NCI-H2029 treated with DMSO at 0.1 percent for 48 hours (cell line): ENCODE results near the gene CCDC185.
"Not testable (repeated sequence)": the region's sequence is repeated elsewhere in the genome, so short reads cannot be mapped to it uniquely, and the experiment has no call there.

Experiments used
- DNase-seq: peaks from one replicate; lab custom pipeline; 2025; lab: John Stamatoyannopoulos, UW

The CCDC185 gene

DNA sequence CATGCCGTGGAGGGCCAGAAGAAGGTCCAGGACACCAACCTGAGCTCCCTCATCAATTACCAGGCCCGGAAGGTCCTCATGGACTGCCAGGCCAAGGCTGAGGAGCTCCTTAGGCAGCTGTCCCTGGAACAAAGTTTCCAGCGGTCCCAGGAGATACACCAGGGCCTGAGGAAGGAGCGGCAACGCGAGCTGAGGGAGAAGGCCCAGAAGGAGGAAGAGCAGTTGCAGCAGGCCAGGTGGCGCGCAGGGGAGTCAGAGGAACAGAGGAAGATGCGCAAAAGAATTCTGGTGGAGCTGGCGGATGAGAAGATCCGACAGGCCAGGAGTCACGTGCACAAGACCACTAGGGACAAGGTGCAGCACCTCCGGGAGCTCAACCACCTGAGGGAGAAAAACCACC is 1.5 kb downstream of the CCDC185 start:
- no peak for DNase-seq

DNA sequence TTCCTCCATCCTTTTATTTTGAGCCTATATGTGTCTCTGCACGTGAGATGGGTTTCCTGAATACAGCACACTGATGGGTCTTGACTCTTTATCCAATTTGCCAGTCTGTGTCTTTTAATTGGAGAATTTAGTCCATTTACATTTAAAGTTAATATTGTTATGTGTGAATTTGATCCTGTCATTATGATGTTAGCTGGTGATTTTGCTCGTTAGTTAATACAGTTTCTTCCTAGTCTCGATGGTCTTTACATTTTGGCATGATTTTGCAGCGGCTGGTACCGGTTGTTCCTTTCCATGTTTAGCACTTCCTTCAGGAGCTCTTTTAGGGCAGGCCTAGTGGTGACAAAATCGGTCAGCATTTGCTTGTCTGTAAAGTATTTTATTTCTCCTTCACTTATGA is 6.2 kb downstream of the CCDC185 start:
- DNase-seq, result not testable (repeated sequence)

DNA sequence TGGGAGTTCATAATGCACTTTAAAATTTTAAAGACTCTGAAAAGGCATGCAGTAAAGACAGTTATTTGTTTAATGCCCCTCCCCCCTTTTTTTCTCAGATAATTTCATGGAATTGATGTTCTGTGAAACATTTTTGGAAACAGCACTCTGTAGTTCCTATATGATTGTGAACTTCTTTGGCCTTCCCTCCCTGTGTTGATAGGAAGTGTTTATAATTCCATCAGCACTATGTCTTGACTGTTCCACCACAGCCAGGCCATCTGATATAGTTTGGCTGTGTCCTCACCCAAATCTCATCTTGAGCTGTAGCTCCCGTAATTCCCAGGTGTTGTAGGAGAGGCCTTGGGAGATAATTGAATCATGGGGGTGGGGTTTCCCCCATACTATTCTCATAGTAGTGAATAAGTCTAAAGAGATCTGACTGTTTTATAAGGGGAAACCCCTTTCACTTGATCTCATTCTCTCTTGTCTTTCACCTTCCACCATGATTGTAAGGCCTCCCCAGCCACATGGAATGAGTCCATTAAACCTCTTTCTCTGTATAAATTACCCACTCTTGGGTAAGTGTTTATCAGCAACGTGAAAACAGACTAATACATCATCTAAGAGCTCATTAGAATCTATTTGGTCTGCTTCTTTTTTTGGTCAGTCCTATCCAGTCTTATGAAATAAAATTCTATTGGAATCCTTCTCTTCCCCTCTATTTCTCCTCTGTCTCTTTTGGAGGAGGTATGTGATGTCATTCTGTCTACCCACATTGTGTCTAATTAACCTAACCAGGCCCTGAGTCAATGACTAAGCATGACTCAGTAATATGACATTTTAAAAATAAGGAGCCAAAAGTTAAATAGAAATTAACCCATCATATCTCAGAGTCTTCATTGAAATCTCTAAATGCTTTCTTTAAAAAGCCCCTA is 8.9 kb downstream of the CCDC185 start:
- no peak for DNase-seq

DNA sequence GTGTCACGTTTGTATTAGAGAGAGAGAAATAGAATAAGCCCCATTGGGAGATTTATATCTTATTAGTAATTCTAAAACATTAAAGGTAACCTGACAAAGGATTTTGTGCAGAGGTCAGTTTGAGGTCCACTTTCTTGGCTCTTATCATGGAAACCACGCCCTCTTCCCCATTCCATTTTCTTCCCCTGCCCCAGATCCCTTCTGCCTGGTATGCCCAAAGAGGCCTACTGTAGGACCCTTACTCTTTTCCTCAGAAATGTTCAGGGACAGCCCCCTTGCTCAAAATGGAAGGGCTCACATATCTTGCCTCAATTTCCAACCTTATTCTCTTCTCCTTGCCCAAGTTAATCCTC is 9.6 kb downstream of the CCDC185 start:
- no peak for DNase-seq

DNA sequence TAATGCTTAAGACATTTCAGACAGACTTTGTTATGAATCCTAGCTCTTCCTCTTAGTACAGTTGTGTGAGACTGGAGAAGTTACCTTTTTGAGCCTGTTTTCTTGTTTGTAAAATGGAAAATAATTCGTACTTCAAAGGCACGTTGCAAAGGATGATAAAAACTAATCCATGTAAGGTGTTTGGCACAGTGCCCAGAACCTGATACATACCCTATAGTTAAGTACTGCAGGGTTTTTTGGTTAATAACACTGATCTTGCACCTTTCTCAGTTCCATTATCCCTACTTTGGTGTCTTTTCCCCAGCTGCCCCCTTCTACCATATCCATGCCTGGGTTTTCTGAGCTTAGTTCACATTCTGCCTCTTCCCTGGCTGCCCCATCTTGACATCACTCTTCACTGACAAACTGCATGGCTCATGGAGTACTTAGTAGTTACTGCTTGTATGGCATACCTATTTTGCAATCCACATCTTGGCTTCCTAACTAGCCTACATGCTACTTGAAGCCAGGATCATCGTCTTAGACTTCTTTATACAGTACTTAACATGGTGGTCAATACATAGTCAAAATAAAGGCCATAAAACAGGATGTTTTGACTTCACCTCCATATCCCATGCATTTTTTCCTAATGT is 10.1 kb downstream of the CCDC185 start:
- DNase-seq, result no peak

DNA sequence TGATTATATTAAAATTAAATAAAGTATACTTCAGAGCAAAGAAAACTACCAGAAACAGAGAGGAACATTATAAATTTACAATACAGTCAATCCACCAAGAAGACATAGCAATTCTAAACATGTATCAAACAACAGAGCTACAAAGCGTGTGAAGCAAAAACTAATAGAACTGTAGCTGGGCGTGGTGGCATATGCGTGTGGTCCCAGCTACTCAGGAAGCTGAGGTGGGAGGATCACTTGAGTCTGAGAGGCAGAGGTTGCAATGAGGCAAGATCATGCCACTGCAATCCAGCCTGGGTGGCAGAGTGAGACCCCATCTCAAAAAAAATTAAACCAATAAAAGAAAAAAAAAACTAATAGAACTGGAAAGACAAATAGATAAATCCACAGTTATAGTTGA is 12.3 kb downstream of the CCDC185 start:
- DNase-seq, result no peak

DNA sequence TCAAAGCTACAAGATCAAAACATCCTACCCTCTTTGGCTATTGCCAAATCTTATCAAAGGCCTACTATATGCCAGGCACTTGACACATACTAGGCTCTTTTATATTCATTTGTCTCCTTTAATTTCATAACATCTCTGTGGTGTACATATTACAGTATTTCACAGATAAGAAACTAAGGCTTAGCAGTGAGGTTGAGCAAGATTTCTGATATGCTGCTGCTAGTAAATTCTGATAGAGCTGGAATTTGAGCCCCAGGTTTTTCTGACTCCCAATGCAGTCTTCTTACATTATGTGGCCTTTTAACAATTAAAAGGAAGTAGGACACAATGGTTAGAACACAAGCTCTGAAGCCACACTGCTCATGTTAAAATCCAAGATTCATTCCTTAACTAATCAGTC is 16.8 kb downstream of the CCDC185 start:
- no peak for DNase-seq

DNA sequence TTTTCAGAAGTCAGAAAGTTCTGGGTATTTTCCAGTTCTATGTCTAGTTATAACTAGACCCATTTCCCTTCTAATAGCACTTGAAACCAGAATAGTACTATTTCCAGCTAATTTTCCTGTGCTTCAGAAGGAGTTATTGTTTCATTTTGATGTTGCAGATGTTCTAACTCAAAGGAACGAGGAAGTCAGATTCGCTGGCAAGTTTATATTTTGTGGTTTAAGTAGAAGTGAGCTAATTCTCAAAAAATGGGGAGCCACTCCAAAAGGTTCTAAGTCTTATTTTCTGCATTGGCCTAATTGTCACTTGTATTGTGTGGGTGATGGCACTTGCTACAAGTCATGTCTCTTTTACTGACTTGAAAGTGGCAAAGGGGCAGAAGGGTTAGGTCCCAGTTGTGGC is 18.1 kb downstream of the CCDC185 start:
- DNase-seq, result no peak

DNA sequence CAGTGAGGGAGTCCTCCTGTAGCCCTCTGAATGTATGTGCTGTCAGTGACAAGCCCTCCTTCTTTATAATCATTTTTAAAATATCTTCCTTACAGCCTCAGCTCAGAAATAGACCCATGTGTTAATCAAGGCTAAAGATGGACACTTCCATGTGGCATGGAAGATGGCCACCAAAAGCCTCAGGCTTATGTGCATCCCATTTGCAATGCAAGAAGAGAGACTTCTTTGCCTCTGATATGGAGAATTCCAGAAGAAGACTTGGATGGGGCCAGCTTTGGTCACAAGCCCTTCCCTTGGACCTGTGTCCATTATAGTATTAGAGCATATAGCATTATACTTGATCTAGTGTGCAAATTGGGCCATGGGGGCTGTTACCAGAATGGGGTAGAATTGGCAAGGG is 18.5 kb downstream of the CCDC185 start:
- DNase-seq, result no peak

DNA sequence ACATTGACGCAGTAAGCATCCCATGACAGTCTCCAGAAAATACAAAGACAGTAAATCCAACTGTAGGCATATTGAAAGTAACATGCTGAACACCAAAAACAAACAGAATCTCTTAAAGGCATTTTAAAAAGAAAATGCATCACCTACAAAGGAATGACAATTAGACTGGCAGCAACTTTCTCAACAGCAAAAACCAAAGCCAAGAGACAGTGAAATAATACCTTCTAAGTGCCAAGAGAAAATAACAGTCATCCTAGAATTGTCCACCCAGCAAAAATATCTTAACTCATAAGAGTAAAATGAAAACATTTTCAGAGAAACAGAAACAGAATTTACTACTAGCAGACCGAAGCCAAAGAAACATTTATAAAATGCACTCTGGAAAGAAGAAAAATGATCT is 20.0 kb downstream of the CCDC185 start:
- DNase-seq, result no peak

DNA sequence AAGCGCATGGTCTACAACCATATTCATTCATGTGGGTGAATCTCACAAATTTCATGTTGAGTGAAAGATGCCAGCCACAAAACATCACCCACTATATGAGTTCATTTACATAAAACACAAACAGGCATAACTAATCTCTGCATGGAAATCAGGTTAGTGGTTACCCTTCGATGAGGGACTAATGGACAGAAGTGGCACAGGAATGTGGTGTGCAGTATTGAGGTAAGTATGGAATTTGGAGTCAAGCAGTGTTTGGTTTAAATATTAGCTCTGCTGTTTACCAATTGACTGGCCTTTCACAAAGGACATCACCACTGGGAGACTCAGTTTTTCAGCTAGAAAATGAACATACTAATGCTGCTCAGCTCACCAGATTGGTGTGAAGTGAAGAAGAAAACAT is 24.2 kb downstream of the CCDC185 start:
- no peak for DNase-seq

DNA sequence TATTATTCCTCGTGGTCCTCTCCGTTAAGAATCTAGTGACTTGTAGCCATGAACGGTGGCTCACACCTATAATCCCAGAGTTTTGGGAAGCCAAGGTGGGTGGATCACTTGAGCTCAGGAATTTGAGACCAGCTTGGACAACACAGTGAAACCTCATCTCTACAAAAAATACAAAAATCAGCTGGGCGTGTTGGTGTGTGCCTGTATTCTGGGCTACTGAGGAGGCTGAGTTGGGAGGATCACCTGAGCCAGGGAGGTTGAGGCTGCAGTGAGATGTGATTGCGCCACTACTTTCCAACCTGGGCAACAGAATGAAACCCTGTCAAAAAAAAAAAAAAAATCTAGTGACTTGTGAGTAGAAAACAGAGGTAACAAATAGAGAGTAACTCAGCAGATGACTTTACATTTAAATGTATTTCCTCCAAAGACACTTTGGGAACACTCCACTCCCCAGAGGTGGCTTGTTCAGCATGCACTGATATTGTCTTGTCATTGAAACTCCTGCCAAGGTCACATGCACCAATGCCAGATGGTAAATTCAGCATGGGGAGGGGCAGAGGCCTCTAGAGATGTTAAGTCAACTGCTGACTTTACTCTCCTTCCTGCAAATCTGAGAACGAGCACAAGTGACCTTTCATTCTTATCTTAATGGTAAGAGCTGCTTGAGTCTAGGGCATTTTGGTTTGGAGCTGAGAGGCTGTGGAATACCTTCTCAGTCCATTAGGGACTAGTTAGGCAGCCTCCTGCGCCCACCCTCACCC is 24.9 kb downstream of the CCDC185 start:
- no peak for DNase-seq

DNA sequence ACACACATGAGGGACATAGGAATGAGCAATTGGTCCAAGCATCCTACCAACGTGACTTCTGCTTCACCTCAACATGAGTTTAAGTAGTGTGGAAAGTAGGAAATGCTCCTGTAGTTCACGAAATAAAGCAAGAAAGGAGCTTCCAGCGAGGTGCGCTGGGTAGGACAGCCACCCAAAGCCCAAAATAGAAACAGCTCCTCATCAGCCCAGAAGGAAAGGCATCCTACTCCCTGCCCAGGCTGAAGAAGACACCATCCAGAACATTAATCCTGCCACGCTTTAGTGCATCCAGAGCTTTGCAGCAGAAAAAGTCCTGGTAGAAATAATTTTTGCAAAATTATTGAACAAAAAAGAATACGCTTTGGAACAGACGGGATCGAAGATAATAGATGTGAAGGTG is 25.9 kb downstream of the CCDC185 start:
- DNase-seq, result no peak

DNA sequence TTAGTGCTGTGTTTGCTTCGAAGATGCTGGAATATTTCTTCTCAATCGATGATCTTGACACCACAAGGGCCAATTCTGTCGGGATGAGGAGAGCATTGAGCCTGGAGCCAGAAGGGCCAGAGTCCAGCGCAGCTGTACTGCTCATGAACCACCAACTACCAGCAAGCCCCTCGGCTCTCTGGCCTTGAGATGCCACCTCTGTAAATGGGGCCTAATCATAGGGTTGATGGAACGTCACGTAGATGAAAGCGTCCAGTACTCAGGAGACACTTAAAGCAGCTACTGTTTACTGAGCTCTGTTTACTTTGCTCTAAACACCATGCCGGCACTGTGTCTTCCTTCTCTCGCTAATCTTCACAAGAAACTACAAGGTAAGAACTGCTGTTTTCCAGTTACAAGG is 26.3 kb downstream of the CCDC185 start:
- DNase-seq, result no peak

DNA sequence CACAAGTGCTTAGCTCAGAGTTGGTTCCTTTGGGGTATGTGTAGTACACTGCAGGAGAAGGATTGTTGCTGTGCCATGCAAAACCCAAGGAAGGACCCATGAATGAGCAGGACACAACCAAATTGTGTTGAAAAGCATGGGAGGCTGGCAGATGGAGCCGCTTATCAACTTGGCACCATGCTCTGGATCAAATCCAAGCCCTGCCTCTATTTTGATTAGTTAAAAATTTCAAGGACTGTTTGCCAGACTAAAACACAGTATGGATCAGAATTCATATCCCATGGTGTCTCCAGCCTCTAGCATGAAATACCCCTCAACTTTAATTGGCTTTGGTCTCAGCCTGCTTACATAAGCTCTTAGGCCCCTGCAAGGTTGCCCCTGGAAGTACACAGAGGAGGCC is 27.8 kb downstream of the CCDC185 start:
- DNase-seq, result no peak

DNA sequence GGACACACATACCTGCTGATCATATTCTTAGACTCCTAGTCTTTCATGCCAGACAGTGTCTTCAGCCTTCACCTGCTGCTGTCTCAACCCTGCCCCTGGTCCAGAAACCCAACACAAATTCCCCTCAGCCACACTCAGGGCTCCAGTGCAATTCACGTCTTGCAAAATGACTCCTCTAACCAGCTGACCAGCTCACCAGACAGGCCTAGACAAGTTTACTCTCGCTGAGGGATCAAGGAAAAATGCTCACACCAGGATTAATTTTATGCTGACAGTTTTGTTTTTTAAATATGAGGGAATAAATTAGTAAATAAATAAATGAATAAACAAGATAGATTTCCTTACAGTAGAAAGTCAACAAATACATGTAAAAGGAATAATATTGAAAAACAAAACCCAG is 28.5 kb downstream of the CCDC185 start:
- no peak for DNase-seq

DNA sequence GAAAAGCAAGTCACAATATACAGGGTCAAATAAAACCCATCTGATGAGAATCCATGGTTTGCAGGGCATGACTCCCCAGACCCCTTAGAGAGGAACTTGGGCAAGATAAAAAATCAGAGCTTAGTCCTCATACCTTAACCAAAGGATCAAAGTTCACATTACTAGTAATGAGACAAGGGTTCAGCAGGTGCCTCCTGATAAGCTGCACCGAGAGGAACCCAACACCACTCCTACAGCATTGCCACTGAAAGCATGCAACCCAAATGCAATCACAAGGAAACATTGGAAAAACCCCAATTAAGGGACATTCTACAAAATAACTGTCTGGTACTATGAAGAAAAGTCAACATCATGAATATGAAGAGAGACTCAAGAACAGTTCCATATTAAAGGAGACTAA is 29.7 kb downstream of the CCDC185 start:
- DNase-seq, result no peak

DNA sequence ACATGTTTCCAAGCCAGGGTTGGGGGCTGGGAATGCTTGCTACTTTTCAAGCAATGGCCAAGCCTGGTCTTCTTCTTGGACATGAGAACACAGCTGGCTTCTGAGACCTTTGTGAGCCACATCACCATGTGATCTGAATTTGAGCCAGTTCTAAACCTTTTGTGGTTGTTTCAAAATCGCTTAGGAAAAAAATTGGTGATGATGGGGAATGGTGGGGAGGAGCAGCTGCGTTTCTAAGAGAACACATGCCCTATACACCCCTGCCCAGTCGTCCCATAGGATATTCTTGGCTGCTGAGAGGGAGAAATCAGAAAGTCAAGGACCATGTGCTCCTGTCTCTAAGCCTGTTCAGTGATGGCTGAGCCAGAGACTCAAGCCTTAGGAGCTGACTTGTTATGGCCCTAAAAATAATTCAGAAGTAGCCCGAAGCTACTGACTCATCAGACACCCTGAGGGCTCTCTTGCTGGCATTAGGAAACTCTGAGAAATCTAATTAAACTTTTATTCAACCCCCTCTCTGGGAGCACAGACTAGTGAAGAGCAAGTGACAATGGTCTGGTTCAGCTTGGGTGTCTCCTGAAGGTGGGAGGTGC is 30.5 kb downstream of the CCDC185 start:
- DNase-seq, result no peak

DNA sequence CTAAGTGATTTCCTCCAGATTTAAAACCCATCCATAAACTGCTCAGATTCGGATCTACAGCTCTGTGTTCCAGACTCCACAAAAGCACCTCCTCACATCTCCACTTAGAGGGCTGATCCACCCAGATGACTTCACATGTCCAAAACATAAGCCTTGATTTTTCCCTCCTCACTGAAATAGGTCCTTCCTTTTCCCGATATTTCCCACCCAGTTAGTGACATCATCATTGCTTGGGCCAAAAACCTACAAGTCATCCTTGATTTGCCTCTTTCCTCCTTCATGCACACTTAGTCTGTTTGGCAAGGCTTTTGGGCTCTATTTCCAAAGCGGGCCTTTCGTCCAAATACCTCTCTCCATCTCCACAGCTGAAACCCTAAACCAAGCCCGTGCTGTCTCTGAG is 32.3 kb downstream of the CCDC185 start:
- DNase-seq, result no peak

DNA sequence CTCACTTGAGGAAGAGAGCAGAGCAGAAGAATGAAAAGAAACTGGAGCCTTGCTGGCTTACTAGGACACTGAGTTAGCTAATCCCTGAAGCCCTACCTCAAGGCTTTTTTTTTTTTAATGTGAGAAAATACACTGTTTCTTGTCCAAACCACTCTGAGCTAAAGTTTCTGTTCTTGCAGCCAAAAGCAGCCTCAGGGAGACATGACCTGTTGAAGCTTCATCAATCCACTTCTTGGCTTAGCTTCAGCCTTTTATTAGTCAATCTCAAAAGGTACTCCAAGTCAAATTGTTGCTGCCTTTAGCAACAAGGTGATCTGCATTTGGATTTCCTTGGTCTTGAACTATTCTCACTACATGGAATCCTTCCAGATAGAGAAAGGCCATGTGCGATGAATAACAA is 33.7 kb downstream of the CCDC185 start:
- no peak for DNase-seq

DNA sequence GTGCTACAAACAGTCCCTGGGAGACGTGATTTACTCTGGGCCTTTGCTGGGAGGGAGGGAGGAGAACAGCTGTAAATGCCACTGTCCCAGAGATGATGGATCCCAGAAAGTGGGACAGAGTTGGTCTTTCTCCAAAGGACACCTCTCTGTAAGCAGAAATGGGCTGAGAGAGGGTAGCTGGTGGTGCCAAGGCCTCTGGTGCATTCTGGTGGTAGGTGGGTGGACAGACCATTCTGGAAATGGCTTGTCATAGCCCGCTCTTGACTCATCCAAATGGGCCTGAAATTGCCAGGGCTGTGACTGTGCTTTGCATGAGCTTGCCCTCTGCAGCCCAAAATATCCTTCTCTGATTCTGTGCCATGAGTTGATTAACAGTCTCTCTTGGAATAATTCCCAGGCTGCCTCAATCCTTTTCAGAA is 36.1 kb downstream of the CCDC185 start:
- DNase-seq, result no peak

DNA sequence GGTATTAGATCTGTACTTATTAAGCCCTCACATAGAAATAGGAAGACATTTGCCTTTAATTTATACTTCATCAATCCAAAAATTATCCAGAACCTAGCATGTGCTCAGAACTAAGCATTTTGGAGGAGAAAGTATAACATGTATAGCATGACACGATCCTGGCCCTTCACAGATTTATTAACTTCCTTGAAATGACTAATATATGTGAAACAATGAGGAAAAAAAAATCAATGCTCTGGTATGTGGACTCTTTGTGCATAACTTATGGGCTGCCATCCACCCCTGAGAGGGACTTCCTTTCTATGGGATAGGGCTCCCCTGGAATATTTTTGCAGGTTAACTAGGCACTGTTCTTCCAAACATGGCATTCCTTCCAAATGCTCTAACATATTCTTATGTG is 36.6 kb downstream of the CCDC185 start:
- DNase-seq, result no peak

DNA sequence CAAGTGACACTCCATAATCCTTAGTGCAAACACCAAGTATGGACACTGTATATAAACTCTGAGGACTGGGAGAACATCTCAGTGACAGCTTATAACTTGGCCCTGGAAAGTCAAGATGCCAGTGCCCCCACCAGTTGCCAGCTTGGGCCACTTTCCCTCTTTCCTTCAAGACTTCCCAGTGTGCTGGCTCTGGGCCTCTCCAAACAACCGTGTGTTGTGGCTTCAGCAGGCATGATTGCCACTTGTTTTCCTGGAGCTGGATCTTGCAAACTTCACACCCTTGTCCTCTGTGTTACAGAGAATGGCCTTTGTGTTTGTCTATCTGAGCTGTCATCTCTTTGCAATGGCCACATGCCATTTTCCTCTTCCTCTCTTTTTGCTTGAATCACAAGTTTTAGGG is 37.0 kb downstream of the CCDC185 start:
- no peak for DNase-seq
